Spleen (tissue), 11 donors: ENCODE results near the gene CACNB2. TPM values are rescaled to one million over a fixed set of nuclear protein-coding genes. Genes with fewer than 3 reads are reported as not detected.

Experiments
- DNase-seq: peaks from one replicate; pipeline ENCODE4 v3.0.0-alpha.2; 2020
- H3K27ac ChIP-seq, 8 donors: fragments of 200-600 bp; sonication (generic) in 7 of 8; 1 replicate in 4 of 8; 2 replicates in 4 of 8; pipeline versions ENCODE4 v1.5.0 to v1.8.0; 2016 to 2021; ENCODE audit warnings: inconsistent platforms in 4 of 8, mild to moderate bottlenecking in 4 of 8, moderate library complexity in 1 of 8
- H3K27me3 ChIP-seq, 7 donors: fragments of 200-600 bp; sonication (generic) in 6 of 7; replicated peaks in 1 of 7; 1 replicate in 4 of 7; 2 replicates in 3 of 7; pipeline versions ENCODE4 v1.5.0 to v1.8.0; 2016 to 2021; ENCODE audit warnings: inconsistent platforms in 3 of 7, mild to moderate bottlenecking in 1 of 7
- H3K36me3 ChIP-seq, 6 donors: fragments of 200-600 bp; sonication (generic) in 5 of 6; 1 replicate in 4 of 6; 2 replicates in 2 of 6; pipeline versions ENCODE4 v1.5.0 to v1.8.0; 2016 to 2021; ENCODE audit warnings: inconsistent platforms in 2 of 6
- H3K4me1 ChIP-seq, 6 donors: fragments of 200-600 bp; sonication (generic) in 5 of 6; 1 replicate in 3 of 6; 2 replicates in 3 of 6; pipeline versions ENCODE4 v1.5.0 to v1.8.0; 2016 to 2021; ENCODE audit warnings: inconsistent platforms in 3 of 6
- H3K4me3 ChIP-seq, 8 donors: fragments of 200-600 bp; sonication (generic) in 7 of 8; 1 replicate in 4 of 8; 2 replicates in 4 of 8; pipeline versions ENCODE4 v1.5.0 to v1.8.0; 2016 to 2021; ENCODE audit warnings: inconsistent platforms in 4 of 8, mild to moderate bottlenecking in 4 of 8, moderate library complexity in 2 of 8
- H3K9me3 ChIP-seq, 8 donors: fragments of 200-600 bp; sonication (generic) in 7 of 8; 1 replicate in 4 of 8; 2 replicates in 4 of 8; pipeline versions ENCODE4 v1.5.0 to v1.8.0; 2016 to 2021; ENCODE audit warnings: inconsistent platforms in 4 of 8
- POLR2A ChIP-seq, 3 donors: fragments of 450-650 bp; IDR thresholded peaks; one replicate each; pipeline ENCODE4 v1.5.1; 2017; ENCODE audit warnings: antibody characterized with exemption in 3 of 3, mild to moderate bottlenecking in 1 of 3
- POLR2AphosphoS5 ChIP-seq, 3 donors: sonication (generic); formaldehyde crosslinking; IDR thresholded peaks; one replicate each; pipeline ENCODE4 v1.5.1; 2017; ENCODE audit warnings: antibody characterized with exemption in 3 of 3
- WGBS, 5 donors: extraction: QIAGEN DNeasy Blood & Tissue Kit in 3 of 5; methylation state at CpG; one replicate each; pipeline versions ENCODE4 v1.1.5 to v1.1.7; 2013 to 2018; 5-methylcytosine and 5-hydroxymethylcytosine counted together
- intact Hi-C: fragments of 100-400 bp; cut with DNase I; formaldehyde crosslinking; loops from one replicate; pipeline ENCODE4 v1.15.0; 2023; ENCODE audit warnings: low total_unique reads
- polyA plus RNA-seq, 3 donors: library from polyadenylated mRNA; stranded (reverse); fragments of 200-250 nt; gene quantifications; one replicate each; pipeline ENCODE4 v1.2.1, GENCODE V29; 2013
- total RNA-seq, 7 donors: library from RNA; depleted of rRNA in 3 of 7; stranded (reverse); fragments of >200 nt in 3 of 7; fragmentation: NEBNext Ultra II Directional in 4 of 7; extraction: Animal tissue kit (Norgen Biotek cat#: 25700) in 4 of 7; gene quantifications; one replicate each; pipeline versions ENCODE4 v1.1.0 to v1.2.1, GENCODE V29; 2016 to 2021
- TF ChIP-seq, protein P1 (sequence below), 11 experiments: fragments of 200-600 bp in 7 of 11; fragments of 450-650 bp in 4 of 11; sonication (generic) in 4 of 11; IDR thresholded peaks in 8 of 11; conservative IDR thresholded peaks in 3 of 11; 1 replicate in 7 of 11; 2 replicates in 4 of 11; pipeline versions ENCODE4 v1.4.0 to v1.8.0; 2016 to 2021; ENCODE audit warnings: antibody characterized with exemption in 11 of 11, inconsistent platforms in 4 of 11, mild to moderate bottlenecking in 1 of 11
- donor health status: healthy with polysubstance abuse.
- donor health status: DM: no; HTN: no; CAD: no; lungs with moderate emphysema.
- donor health status: DM: no; HTN: no; CAD: no.
- donor health status: Bipolar disorder and iron deficiency.
- donor health status: healthy.
- donor health status: DM: no; HTN: no; CAD: no.
- donor health status: DM: yes; HTN: yes; CAD: no.

The CACNB2 gene
- total and polyA plus RNA-seq, 10 donors: 0.17 to 0.79 (median 0.44) TPM; not detected in 1

DNA sequence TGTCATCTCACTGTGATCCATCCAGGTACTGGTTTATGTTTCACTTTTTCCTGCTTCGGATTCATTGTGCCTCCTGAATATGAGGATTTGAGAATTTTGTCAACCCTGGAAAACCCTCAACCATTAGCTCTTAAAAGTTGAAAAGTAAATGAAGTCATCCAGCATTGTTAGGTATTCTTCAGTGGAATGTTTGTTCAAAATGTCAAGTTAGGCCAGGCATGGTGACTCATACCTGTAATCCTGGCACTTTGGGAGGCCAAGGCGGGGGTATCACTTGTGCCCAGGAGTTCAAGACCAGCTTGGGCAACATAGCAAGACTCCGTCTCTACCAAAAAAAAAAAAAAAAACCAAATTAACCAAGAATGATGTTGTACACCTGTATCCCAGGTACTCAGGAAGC is 289.1 kb downstream of the CACNB2 start:
- H3K4me1 ChIP-seq: no peaks in the 10 kb centered on the region
- H3K9me3 ChIP-seq: no peaks in the 10 kb centered on the region
- TF ChIP-seq POLR2A (IDR thresholded peaks at IDR 0.05): no peak
- TF ChIP-seq, protein P1, sequence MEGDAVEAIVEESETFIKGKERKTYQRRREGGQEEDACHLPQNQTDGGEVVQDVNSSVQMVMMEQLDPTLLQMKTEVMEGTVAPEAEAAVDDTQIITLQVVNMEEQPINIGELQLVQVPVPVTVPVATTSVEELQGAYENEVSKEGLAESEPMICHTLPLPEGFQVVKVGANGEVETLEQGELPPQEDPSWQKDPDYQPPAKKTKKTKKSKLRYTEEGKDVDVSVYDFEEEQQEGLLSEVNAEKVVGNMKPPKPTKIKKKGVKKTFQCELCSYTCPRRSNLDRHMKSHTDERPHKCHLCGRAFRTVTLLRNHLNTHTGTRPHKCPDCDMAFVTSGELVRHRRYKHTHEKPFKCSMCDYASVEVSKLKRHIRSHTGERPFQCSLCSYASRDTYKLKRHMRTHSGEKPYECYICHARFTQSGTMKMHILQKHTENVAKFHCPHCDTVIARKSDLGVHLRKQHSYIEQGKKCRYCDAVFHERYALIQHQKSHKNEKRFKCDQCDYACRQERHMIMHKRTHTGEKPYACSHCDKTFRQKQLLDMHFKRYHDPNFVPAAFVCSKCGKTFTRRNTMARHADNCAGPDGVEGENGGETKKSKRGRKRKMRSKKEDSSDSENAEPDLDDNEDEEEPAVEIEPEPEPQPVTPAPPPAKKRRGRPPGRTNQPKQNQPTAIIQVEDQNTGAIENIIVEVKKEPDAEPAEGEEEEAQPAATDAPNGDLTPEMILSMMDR (IDR thresholded peaks at IDR 0.05 in 8 of 11, conservative IDR thresholded peaks at IDR 0.05 in 3 of 11): no peak
- no peak for TF ChIP-seq POLR2AphosphoS5 (IDR thresholded peaks at IDR 0.05)
- no peak overlapping the region for H3K27ac ChIP-seq
- H3K27me3 ChIP-seq: no peaks in the 10 kb centered on the region
- no peak for DNase-seq
- H3K4me3 ChIP-seq: no peak overlapping the region
- H3K36me3 ChIP-seq: no peaks in the 10 kb centered on the region
- 68 to 89% (median 75%) methylated on average over 3 of the region's 3 CpGs for WGBS, 5 donors
- intact Hi-C loops: no loop called here

DNA sequence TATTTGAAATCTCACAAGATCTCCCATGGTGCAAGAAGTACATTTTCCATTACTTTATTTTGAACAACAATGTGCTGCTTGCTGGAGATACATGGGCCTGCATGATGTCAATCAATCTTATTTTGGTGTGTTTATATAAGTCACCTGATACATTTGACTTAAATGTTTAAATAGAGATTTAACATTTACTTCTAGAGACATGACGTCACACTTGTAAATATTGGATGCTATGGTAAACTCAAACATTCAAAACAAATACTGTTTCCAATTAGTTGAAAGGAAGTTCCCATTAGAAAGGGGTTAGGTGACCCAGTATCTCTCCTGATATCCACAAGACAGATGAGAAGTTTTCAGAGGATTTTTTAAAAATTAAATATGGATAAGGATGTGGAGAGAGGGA is 296.7 kb downstream of the CACNB2 start:
- Histone ChIP-seq H3K36me3 (no peaks in the 10 kb centered on the region), H3K27me3 (no peaks in the 10 kb centered on the region), H3K27ac (no peak overlapping the region), H3K9me3 (no peaks in the 10 kb centered on the region), H3K4me3 (no peak overlapping the region), H3K4me1 (no peaks in the 10 kb centered on the region)
- TF ChIP-seq POLR2AphosphoS5 (IDR thresholded peaks at IDR 0.05): no peak
- no peak for TF ChIP-seq POLR2A (IDR thresholded peaks at IDR 0.05)
- TF ChIP-seq, protein P1 (IDR thresholded peaks at IDR 0.05 in 8 of 11, conservative IDR thresholded peaks at IDR 0.05 in 3 of 11): no peak
- DNase-seq: no peak
- 79 to 96% (median 91%) methylated on average over 1 of the region's 1 CpG for WGBS, 5 donors
- intact Hi-C loops: no loop called here

DNA sequence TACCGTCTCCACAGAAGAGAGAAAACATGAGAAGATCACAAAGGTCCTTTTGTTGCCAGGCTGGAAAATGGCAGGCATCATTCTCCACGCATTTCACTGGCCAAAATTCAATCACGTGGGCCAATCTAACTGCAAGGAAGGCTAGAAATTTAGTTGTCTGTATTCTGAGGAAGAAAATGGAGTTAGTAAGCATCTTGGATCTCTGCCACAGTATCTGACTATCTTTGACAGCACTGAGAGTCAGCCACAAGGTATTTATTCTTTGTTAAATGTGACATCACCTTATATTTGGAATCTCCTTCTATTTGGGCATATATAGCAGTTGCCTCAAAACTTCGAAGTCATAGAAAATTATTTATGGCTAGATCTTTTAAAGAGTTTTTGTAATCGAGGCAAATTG is 297.3 kb downstream of the CACNB2 start:
- no peak for DNase-seq
- H3K9me3 ChIP-seq: no peaks in the 10 kb centered on the region
- no peaks in the 10 kb centered on the region for H3K36me3 ChIP-seq
- H3K27ac ChIP-seq: no peak overlapping the region
- no peaks in the 10 kb centered on the region for H3K27me3 ChIP-seq
- no peak overlapping the region for H3K4me3 ChIP-seq
- WGBS, 5 donors: 58 to 83% (median 71%) methylated on average over 5 of the region's 5 CpGs
- intact Hi-C loops: no loop called here
- TF ChIP-seq, protein P1 (IDR thresholded peaks at IDR 0.05 in 8 of 11, conservative IDR thresholded peaks at IDR 0.05 in 3 of 11): no peak
- no peak for TF ChIP-seq POLR2AphosphoS5 (IDR thresholded peaks at IDR 0.05)
- TF ChIP-seq POLR2A (IDR thresholded peaks at IDR 0.05): no peak
- H3K4me1 ChIP-seq: no peaks in the 10 kb centered on the region

DNA sequence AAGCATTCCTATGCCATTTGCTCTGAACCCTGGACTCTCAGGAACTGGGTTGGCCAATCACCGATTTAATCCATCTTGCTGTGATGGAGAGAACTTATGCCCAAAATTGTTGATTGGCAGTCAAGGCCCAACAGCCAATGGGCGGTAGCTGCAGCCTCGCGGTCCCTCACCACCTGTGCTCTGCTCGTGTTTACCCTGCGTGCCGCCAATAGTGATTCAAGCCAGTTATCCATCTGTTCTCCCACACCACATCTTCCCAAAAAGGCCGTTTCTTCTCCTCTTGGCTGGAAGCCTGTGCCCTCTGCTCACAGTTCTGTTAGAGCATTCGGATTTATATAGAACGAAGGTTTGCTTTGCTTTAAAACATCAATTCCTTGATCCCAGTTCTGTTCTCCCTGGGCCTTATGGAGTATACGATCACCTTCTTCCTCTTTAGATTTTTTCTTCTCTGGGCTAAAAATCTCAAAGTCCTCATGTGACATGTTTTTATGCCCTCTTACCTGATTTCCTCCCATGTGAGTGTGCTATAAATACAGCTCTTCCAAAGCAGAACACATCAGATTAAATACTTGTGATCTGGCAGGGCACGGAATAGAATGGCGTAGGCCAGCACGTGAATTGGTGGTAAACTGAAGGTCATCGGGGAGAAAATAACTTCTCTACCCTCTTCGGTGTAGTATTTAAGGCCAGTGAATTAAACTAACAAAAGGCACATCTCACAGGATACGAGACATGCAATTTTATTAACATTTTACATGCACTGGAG is 298.3 kb downstream of the CACNB2 start:
- 87 to 93% (median 89%) methylated on average over 17 of the region's 17 CpGs for WGBS, 5 donors
- no peak for TF ChIP-seq POLR2AphosphoS5 (IDR thresholded peaks at IDR 0.05)
- no peaks in the 10 kb centered on the region for H3K4me1 ChIP-seq
- H3K27me3 ChIP-seq: no peaks in the 10 kb centered on the region
- no peak for DNase-seq
- no peaks in the 10 kb centered on the region for H3K9me3 ChIP-seq
- no peak overlapping the region for H3K4me3 ChIP-seq
- H3K36me3 ChIP-seq: no peaks in the 10 kb centered on the region
- no peak overlapping the region for H3K27ac ChIP-seq
- intact Hi-C loops: no loop called here
